K562 (cell line): ENCODE data around the gene MRTFB. TPM values are rescaled to one million over a fixed set of nuclear protein-coding genes. Genes with fewer than 3 reads are reported as not detected.
A peak's percentile ranks its signal among the peaks of the same experiment; 100 is the strongest.

Experiments used
- BRCA1 ChIP-seq, 2 experiments: fragments of 450-650 bp in 1 of 2; sonication (generic) in 1 of 2; formaldehyde crosslinking in 1 of 2; IDR thresholded peaks; 2 replicates each; pipeline versions ENCODE4 v1.5.0 to v1.6.1; 2017 to 2020; ENCODE audit warnings: mild to moderate bottlenecking in 1 of 2, missing genetic modification reagents in 1 of 2
- CBX2 ChIP-seq: fragments of 200-600 bp; sonication (generic); IDR thresholded peaks from one replicate; pipeline ENCODE4 v1.6.1; 2012; ENCODE audit warnings: mild to moderate bottlenecking, low read length, inconsistent platforms; ENCODE audit not compliant: insufficient read depth, poor library complexity, severe bottlenecking
- COPS2 ChIP-seq: fragments of 450-650 bp; conservative IDR thresholded peaks from 2 replicates; pipeline ENCODE4 v1.6.1; 2016; ENCODE audit warnings: mild to moderate bottlenecking, moderate library complexity
- DNMT1 ChIP-seq: fragments of 450-650 bp; IDR thresholded peaks from 2 replicates; pipeline ENCODE4 v1.6.1; 2016; ENCODE audit warnings: antibody characterized with exemption, mild to moderate bottlenecking
- GTF2A2 ChIP-seq: IDR thresholded peaks from 2 replicates; pipeline ENCODE4 v1.6.1; 2016; ENCODE audit warnings: mild to moderate bottlenecking, missing genetic modification characterization, missing compliant biosample characterization
- HCFC1 ChIP-seq: IDR thresholded peaks from 2 replicates; pipeline ENCODE4 v1.6.1; 2012; ENCODE audit warnings: low read depth, low read length, improper control_type of control experiment
- HNRNPLL ChIP-seq: fragments of 200-400 bp; formaldehyde crosslinking; IDR thresholded peaks from 2 replicates; pipeline ENCODE4 v1.6.1; 2017; ENCODE audit warnings: low read length, low read depth, mild to moderate bottlenecking; ENCODE audit not compliant: poor library complexity, severe bottlenecking
- HOXB6 ChIP-seq: fragments of 250-450 bp; sonication (Bioruptor Pico); IDR thresholded peaks from 2 replicates; pipeline ENCODE4 v1.5.1; 2022; ENCODE audit warnings: mild to moderate bottlenecking, borderline replicate concordance
- JUN ChIP-seq, 2 experiments: sonication (generic) in 1 of 2; formaldehyde crosslinking in 1 of 2; IDR thresholded peaks; 2 replicates each; pipeline versions ENCODE4 v1.6.1 to v1.8.0; 2012 to 2022; ENCODE audit warnings: borderline replicate concordance in 2 of 2, mild to moderate bottlenecking in 2 of 2, improper control_type of control experiment in 1 of 2, low read depth in 1 of 2, low read length in 1 of 2, missing genetic modification reagents in 1 of 2
- KDM5B ChIP-seq: fragments of 200-600 bp; sonication (generic); IDR thresholded peaks from 2 replicates; pipeline ENCODE4 v1.6.1; 2012; ENCODE audit warnings: low read depth, mild to moderate bottlenecking, moderate library complexity, low read length, control low read depth, inconsistent platforms; ENCODE audit not compliant: insufficient replicate concordance
- KLF16 ChIP-seq: IDR thresholded peaks from 2 replicates; pipeline ENCODE4 v1.6.1; 2016; ENCODE audit warnings: antibody characterized with exemption
- NCOA2 ChIP-seq, 2 experiments: fragments of 450-650 bp; IDR thresholded peaks; 2 replicates each; pipeline ENCODE4 v1.6.1; 2018; ENCODE audit warnings: mild to moderate bottlenecking in 2 of 2, moderate library complexity in 1 of 2; ENCODE audit not compliant: partially characterized antibody in 2 of 2
- POLR2B ChIP-seq: fragments of 450-650 bp; IDR thresholded peaks from 2 replicates; pipeline ENCODE4 v1.6.1; 2018; ENCODE audit warnings: low read depth; ENCODE audit not compliant: partially characterized antibody
- POLR3G ChIP-seq: IDR thresholded peaks from 2 replicates; pipeline ENCODE4 v1.6.1; 2011; ENCODE audit not compliant: insufficient read length, insufficient replicate concordance; ENCODE audit errors: extremely low read depth
- PPARD ChIP-seq: fragments of 250-450 bp; sonication (Bioruptor Pico); IDR thresholded peaks from 2 replicates; pipeline ENCODE4 v1.8.0; 2022; ENCODE audit warnings: inconsistent platforms, mild to moderate bottlenecking, moderate library complexity
- PTRF ChIP-seq: fragments of 450-650 bp; IDR thresholded peaks from 2 replicates; pipeline ENCODE4 v1.6.1; 2016; ENCODE audit warnings: mild to moderate bottlenecking, missing genetic modification characterization, missing compliant biosample characterization
- SIRT6 ChIP-seq: IDR thresholded peaks from one replicate; pipeline ENCODE4 v1.6.1; 2012; ENCODE audit warnings: low read depth, mild to moderate bottlenecking, control low read depth, inconsistent platforms, low read length, moderate library complexity
- SMARCA5 ChIP-seq: fragments of 450-650 bp; IDR thresholded peaks from 2 replicates; pipeline ENCODE4 v1.6.1; 2016
- TSC22D4 ChIP-seq: fragments of 450-650 bp; IDR thresholded peaks from 2 replicates; pipeline ENCODE4 v1.6.1; 2016; ENCODE audit warnings: missing genetic modification characterization, missing biosample characterization, control low read depth
- ZNF134 ChIP-seq: fragments of 250-450 bp; sonication (Bioruptor Pico); conservative IDR thresholded peaks from 2 replicates; pipeline ENCODE4 v1.4.0; 2020
- ZNF830 ChIP-seq: fragments of 250-450 bp; sonication (Bioruptor Pico); IDR thresholded peaks from 2 replicates; pipeline ENCODE4 v1.5.0; 2021; ENCODE audit warnings: mild to moderate bottlenecking
- polyA plus RNA-seq, 8 experiments: library from polyadenylated mRNA; depleted of rRNA in 4 of 8; stranded (reverse) in 5 of 8; unstranded in 3 of 8; fragments of >200 nt; fragmentation: Nextera tagmentation in 2 of 8; fragmentation: Illumina TruSeq in 1 of 8; extraction: Ambion mirVana in 2 of 8; extraction: Trizol in 1 of 8; gene quantifications; 2 replicates each; pipeline versions ENCODE4 v1.2.1 to v1.2.3, GENCODE V29; 2011 to 2014; ENCODE audit warnings: inconsistent platforms in 1 of 8, missing spikeins in 1 of 8
- total RNA-seq, 7 experiments: library from RNA; depleted of rRNA in 6 of 7; stranded (reverse); fragments of >200 nt in 6 of 7; fragmentation: Illumina TruSeq in 2 of 7; extraction: Trizol in 2 of 7; gene quantifications; 2 replicates each; pipeline versions ENCODE4 v1.2.1 to v1.2.3, GENCODE V29; 2011 to 2021; ENCODE audit warnings: low replicate concordance in 1 of 7
- TF ChIP-seq, protein P1 (sequence below): fragments of 200-800 bp; sonication (Bioruptor generic); IDR thresholded peaks from 2 replicates; pipeline ENCODE4 v1.6.1; 2017; ENCODE audit warnings: missing genetic modification characterization, missing compliant biosample characterization
- TF ChIP-seq, protein P2 (sequence below): sonication (generic); IDR thresholded peaks from 2 replicates; pipeline ENCODE4 v1.6.1; 2016

MRTFB gene
- total and polyA plus RNA-seq, 9 of the 15 experiments (the other 6 are each of a cell fraction or from before 2014, with no cell fraction given), result 2.2 to 12.7 (median 7.0) TPM

DNA sequence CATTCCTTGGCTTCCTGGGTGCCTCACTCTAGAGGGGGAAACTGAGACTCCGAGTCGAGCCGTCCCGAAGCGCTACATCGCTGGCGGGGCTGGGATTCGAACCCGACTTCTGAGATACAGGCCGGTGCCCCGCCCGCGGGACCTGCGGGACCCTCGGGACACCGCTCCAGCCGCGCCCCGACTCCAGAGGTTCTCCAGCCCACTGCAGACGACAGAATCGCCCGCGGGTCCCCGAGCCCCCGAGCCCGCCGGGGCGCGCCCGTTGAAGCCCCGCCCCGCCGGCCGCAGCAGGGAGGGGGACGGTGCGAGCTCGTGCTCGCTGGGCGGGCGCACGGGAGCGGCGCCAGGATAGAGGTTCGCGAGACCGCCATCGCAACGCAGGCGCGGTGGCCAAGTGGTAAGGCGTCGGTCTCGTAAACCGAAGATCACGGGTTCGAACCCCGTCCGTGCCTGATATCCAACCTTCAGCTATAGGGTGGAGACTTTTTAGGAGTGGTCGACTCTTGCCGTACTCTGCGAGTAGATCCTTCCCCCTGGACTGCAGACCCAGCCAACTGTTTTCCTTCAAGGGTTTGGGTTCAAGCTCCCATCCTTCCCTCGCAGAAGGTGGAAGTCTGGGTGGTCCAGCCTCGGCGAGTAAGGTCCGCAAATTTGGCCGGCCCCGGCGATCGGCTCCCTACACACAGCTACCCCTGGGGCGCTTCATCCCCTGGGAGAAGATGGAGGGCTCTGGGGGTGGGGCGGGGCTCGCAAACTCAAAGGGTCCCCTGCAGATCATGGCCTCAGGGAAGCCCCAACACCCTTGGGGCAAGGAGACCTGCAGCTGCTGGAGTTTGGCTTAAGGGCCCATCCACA lies 214.6 kb downstream of the MRTFB start (continued):
- no peak for TF ChIP-seq DNMT1
- TF ChIP-seq KLF16, result no peak
- no peak for TF ChIP-seq TSC22D4 (tag)
- TF ChIP-seq ZNF134 (CRISPR knock-in tag), result no peak
- peak; percentile 53 for TF ChIP-seq POLR3G
- no peak for TF ChIP-seq POLR2B
- TF ChIP-seq PPARD (CRISPR knock-in tag), result no peak
- TF ChIP-seq NCOA2 (IDR thresholded peaks at IDR 0.05; ENCODE audit: partially characterized antibody in 2 of 2), result no peak
- TF ChIP-seq HNRNPLL, result no peak
- TF ChIP-seq PTRF (tag), result no peak
- TF ChIP-seq HCFC1, result peak; percentile 44
- TF ChIP-seq SIRT6, result no peak
- no peak for TF ChIP-seq BRCA1 (IDR thresholded peaks at IDR 0.05)
- 0 out of 2 replicates have a peak, but pooled peaks have one; percentile 54 for TF ChIP-seq BRCA1 (CRISPR knock-in tag; IDR thresholded peaks at IDR 0.05)
- 0 out of 2 replicates have a peak, but pooled peaks have one; percentile 16 for TF ChIP-seq JUN (IDR thresholded peaks at IDR 0.05; ENCODE audit: borderline replicate concordance, low read depth, low read length)
- no peak for TF ChIP-seq JUN (CRISPR knock-in tag; IDR thresholded peaks at IDR 0.05; ENCODE audit: borderline replicate concordance)
- no peak for TF ChIP-seq HOXB6 (CRISPR knock-in tag)
- TF ChIP-seq SMARCA5, result 0 out of 2 replicates have a peak, but pooled peaks have one; percentile 0
- TF ChIP-seq ZNF830 (CRISPR knock-in tag), result no peak
- TF ChIP-seq KDM5B, result peak; percentile 23
- TF ChIP-seq, protein P1, sequence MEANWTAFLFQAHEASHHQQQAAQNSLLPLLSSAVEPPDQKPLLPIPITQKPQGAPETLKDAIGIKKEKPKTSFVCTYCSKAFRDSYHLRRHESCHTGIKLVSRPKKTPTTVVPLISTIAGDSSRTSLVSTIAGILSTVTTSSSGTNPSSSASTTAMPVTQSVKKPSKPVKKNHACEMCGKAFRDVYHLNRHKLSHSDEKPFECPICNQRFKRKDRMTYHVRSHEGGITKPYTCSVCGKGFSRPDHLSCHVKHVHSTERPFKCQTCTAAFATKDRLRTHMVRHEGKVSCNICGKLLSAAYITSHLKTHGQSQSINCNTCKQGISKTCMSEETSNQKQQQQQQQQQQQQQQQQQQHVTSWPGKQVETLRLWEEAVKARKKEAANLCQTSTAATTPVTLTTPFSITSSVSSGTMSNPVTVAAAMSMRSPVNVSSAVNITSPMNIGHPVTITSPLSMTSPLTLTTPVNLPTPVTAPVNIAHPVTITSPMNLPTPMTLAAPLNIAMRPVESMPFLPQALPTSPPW, result peak; percentile 92
- TF ChIP-seq GTF2A2 (tag), result no peak
- TF ChIP-seq CBX2, result no peak
- TF ChIP-seq, protein P2, sequence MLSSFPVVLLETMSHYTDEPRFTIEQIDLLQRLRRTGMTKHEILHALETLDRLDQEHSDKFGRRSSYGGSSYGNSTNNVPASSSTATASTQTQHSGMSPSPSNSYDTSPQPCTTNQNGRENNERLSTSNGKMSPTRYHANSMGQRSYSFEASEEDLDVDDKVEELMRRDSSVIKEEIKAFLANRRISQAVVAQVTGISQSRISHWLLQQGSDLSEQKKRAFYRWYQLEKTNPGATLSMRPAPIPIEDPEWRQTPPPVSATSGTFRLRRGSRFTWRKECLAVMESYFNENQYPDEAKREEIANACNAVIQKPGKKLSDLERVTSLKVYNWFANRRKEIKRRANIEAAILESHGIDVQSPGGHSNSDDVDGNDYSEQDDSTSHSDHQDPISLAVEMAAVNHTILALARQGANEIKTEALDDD, result no peak; the same call in 1 of the 2 replicates
- TF ChIP-seq COPS2, result no peak
